Esophagus squamous epithelium (tissue), 4 donors: ENCODE data around the gene UGT2B7.

ENCODE experiments used
- CTCF ChIP-seq, 6 experiments: fragments of 450-650 bp in 4 of 6; fragments of 200-600 bp in 2 of 6; sonication (generic) in 2 of 6; IDR thresholded peaks; one replicate each; pipeline ENCODE4 v1.5.1; 2016 to 2019; ENCODE audit warnings: antibody characterized with exemption in 6 of 6, mild to moderate bottlenecking in 4 of 6, moderate library complexity in 4 of 6
- POLR2A ChIP-seq, 4 donors: fragments of 450-650 bp; IDR thresholded peaks; one replicate each; pipeline ENCODE4 v1.6.1; 2017; ENCODE audit warnings: antibody characterized with exemption in 4 of 4, mild to moderate bottlenecking in 4 of 4, moderate library complexity in 3 of 4

- TF ChIP-seq CTCF (IDR thresholded peaks at IDR 0.05) (no peak), POLR2A (IDR thresholded peaks at IDR 0.05) (no peak)
Observed at GRCh38 chr4:69092190-69092589, 4.1 kb upstream of the UGT2B7 start.
